Stimulated activated CD4-positive, alpha-beta T cell treated with anti-CD3 and anti-CD28 coated beads, Interleukin-1b, Interleukin-23, amount 100 ng/mL, for 24 hours (primary cell): ENCODE measurements around the gene UPK3BL2.
"Not testable (repeated sequence)": the region's sequence is repeated elsewhere in the genome, so short reads cannot be mapped to it uniquely, and the experiment has no call there.

Experiments
- DNase-seq, 4 experiments: peaks; one replicate each; pipeline ENCODE4 v3.0.0-alpha.2; 2020; ENCODE audit warnings: low read depth in 4 of 4, low spot score in 1 of 4

UPK3BL2 gene, protein sequence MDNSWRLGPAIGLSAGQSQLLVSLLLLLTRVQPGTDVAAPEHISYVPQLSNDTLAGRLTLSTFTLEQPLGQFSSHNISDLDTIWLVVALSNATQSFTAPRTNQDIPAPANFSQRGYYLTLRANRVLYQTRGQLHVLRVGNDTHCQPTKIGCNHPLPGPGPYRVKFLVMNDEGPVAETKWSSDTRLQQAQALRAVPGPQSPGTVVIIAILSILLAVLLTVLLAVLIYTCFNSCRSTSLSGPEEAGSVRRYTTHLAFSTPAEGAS

DNA sequence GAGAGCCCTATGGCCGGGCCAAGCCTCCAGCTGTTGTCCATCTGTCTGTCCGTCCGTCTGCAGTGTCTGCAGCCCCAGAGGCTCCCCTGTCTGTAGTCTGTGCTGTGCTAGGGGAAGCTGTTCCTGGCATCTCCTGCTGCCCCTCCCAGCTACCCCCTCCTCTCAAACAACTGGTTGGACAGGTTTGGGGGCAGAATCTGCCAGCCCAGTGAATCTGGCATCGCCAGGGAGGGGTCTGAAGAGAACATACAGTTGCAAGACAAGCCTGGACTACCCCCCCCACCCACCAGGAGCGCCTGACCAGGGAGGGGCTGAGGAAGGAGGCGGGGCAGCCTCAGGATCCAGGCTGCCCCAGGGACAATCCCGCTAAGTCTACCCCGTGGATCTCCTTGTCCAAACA, at the start of gene UPK3BL2:
Gene UPK3BL2 (minus strand): TSS at position 101 of the 400 bp plus-strand sequence. CDS start 60 bp downstream, at position 41.
- not testable (repeated sequence) for DNase-seq

DNA sequence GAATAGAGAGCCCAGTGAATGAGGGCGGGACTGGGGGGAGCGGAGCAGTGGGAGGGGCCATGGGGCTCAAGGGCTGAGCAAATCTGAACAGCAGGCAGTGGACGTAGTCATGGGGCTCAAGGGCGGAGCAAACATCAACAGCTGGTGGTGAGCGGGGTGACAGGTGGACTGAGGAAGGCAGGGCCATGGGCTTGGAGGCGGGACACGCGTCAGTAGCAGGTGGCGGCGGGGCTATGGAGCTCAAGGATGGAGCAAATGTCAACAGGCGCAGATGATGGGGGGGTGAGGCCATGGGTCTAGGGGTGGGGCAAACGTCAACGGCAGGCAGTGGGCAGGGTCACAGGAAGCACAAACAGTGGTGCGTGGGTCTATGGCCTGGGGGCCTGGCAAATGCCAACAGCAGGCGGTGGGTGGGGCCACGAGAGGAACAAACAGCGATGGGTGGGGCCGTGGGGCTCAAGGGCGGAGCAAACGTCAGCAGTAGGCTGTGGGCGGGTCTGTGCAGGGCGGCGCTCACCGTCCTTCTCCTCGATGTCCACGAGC, 49.1 kb upstream of the UPK3BL2 start:
- DNase-seq, result peak in 1 of 4 experiments; percentile 24

- DNase-seq, result not testable (repeated sequence)
These were observed 46.4 kb upstream of the UPK3BL2 start for GRCh38 chr7:102589857-102590256.

DNA sequence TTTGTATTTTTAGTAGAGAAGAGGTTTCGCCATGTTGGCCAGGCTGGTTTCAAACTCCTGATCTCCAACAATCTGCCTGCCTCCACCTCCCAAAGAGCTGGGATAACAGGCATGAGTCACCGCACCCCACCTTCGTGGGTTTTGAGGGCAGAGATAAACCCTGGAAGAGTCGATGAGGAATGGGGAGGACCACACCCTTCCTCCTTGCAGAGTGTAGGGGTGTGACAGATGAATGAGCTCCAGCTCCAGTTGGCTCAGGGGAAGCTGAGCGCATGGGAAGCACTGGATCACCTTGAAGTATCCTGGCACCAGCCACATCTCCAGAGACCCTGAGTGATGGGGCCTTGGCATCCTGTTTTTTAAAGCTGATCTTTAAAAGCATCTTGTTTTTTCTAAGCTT, 40.0 kb upstream of the UPK3BL2 start:
- DNase-seq, result not testable (repeated sequence)

DNA sequence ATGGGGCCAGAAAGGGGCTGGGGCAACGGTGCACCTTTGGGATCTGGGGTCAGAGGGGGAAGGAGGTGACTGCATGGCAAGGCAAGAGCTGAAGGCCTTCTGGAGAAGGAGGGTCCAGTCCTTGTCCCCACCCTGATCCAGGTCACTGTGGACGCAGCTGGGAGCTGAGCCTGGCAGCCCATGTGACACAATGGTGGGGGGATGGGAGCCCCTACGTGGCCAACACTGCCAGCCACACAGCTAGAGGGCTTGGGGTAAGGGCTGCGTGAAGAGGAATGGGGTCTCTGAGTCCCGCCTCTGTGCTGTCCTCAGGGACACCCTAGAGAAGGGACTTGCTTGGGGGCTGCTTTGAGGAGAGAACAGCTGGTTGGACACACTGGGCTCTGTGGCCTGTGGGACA, 38.2 kb upstream of the UPK3BL2 start:
- DNase-seq, result not testable (repeated sequence)

GRCh38 chr7:102578486-102578885, 35.0 kb upstream of the UPK3BL2 start:
- not testable (repeated sequence) for DNase-seq

- DNase-seq, result not testable (repeated sequence)
These were observed 34.1 kb upstream of the UPK3BL2 start for GRCh38 chr7:102577315-102578240.

- not testable (repeated sequence) for DNase-seq
These were observed 32.9 kb upstream of the UPK3BL2 start for GRCh38 chr7:102576363-102576762.

GRCh38 chr7:102574607-102575006, 31.1 kb upstream of the UPK3BL2 start:
- not testable (repeated sequence) for DNase-seq

DNA sequence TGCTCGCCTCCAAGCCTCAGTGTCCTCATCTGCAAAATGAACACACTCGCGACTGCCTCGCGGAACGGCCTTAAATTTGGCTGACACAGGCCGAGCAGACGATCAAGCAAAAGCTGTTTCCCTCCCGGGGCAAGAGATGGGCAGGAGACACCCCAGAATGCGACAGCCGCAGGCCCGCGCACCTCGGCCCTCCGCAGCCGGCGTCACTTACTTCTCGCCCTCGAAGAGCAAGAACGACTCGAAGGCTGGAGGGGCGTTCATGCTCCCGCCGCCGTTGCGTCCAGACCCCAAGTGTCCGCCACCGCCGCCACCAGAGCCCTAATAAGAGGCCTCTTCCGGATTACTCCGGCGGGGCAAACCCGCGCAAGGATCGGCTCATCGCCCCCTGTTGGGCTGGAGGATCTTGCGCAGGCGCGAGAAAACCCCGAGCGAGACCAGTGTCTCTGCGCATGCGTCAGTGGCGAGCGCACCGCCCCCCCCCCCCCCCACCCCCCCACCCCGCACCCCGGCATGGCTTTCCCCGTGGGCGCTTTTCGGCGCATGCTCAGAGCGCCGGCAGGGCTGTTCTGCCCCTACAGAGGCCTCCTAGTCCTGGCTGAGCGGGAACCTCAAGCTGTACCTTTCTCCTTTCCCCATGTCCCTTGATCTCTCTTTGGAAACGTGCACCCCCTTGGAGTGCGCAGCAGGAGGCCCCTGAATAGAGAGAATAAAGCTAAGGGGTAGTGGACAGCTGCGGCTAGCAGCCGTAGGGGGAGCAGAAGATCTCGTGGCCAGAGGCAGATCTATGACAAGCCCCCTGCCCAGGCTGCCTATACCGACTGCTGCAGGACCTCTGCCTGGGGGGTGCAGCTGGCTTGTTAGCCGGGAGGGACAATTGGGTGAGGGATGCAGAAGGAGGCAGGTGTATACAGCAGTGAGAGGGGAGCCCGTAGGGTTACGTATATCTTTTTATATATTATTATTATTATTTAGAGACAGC, 29.1 kb upstream of the UPK3BL2 start, which contains the start of gene POLR2J3:
Gene POLR2J3 (minus strand): TSS at position 323 of the 979 bp plus-strand sequence. CDS start 62 bp downstream, at position 261.
- peak; percentile 95 to 100 (median 99) for DNase-seq

- DNase-seq, result not testable (repeated sequence)
These were observed 25.1 kb upstream of the UPK3BL2 start for GRCh38 chr7:102568620-102569019.

GRCh38 chr7:102550808-102551422, 7.4 kb upstream of the UPK3BL2 start, which contains the start of gene SPDYE2:
Gene SPDYE2 (plus strand): TSS chr7:102551226. CDS start chr7:102553256, 2,030 bp downstream.
- DNase-seq, result not testable (repeated sequence)

DNA sequence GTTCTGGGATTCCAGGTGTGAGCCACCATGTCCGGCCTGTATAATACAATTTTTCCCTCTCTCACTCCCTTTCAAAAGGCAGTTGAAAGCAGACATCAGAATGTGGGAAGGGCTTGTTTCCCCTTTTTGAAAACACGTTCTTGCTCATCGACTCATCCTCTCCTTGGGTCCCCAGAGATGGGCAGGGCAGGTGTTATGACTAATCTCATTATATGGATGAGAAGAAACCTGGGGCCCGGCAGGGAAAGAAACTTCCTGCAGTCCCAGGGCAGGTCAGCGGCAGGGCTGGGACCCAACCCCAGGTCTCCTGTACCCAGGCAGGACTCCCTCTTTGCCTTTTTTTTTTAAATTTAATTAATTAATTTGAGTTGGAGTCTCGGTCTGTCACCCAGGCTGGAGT, 2.9 kb upstream of the UPK3BL2 start:
- DNase-seq, result not testable (repeated sequence)

- not testable (repeated sequence) for DNase-seq
These were observed 1.8 kb upstream of the UPK3BL2 start for GRCh38 chr7:102545288-102545687.

DNA sequence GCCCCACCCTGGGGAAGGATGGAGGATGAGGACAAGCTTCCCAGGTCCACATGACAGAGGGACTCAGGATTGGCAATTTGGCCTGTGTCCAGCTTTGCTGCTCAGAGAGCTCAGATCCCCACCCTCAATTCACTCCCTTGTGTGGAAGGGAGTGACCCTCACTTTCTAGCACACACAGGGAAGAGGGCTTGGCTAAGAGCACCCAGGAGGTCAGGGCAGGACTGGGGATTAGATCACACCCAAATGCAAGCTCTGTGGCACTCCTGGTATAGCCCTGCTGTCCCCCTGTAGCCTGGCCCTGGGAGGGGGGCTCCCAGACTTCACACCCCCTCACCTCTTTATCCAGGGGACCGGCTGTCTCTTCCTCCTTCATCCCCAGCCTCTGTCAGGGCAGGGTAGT, 876 bp upstream of the UPK3BL2 start:
- not testable (repeated sequence) for DNase-seq

DNA sequence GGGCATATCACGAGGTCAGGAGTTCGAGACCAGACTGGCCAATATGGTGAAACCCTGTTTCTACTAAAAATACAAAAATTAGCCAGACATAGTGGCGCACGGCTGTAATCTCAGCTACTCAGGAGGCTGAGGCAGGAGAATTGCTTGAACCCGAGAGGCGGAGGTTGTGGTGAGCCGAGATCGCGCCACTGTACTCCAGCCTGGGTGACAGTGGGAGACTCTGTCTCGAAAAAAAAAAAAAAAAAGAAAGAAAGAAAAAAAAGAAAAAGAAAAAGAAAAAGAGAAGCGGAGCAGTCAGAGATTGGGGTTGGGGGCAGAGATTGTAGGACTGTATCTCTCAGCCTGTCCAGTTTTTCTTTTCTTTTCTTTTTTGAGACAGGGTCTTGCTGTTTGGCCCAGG, 725 bp downstream of the UPK3BL2 start:
- not testable (repeated sequence) for DNase-seq

- DNase-seq, result not testable (repeated sequence)
These were observed 1.4 kb downstream of the UPK3BL2 start for GRCh38 chr7:102542083-102542482.

- DNase-seq, result not testable (repeated sequence)
These were observed 2.9 kb downstream of the UPK3BL2 start for GRCh38 chr7:102540604-102541003.

- not testable (repeated sequence) for DNase-seq
These were observed 8.4 kb downstream of the UPK3BL2 start for GRCh38 chr7:102535062-102535615.
